Heart left ventricle (tissue), 13 donors: ENCODE data around the gene GNG3.

Experiments
- POLR2A ChIP-seq, 2 donors: fragments of 450-650 bp; IDR thresholded peaks; one replicate each; pipeline ENCODE4 v1.6.1; 2017; ENCODE audit warnings: antibody characterized with exemption in 2 of 2, mild to moderate bottlenecking in 2 of 2, moderate library complexity in 2 of 2
- TF ChIP-seq, protein P1 (sequence below), 12 donors: fragments of 200-600 bp; sonication (generic) in 4 of 12; IDR thresholded peaks; one replicate each; pipeline versions ENCODE4 v1.5.0 to v1.8.0; 2018 to 2022; ENCODE audit warnings: antibody characterized with exemption in 12 of 12, mild to moderate bottlenecking in 5 of 12
- donor health status: ischemic (EF 13 %, LVEDD 7.1; RV severe dilation, severe dysfunction).
- donor health status: DM: no; HTN: yes; CAD: no.
- donor health status: DM: no; HTN: no; CAD: no.
- donor health status: ischemic (EF 25% LVEDD 6.9; RV normal size, moderate dysfunction).
- donor health status: ischemic (EF 25% LVEDD 5.7; RV mildly dilated, moderate dysfunction).
- donor health status: ischemic (EF 35%, LVEDD 5.7; RV mildly dilated, moderate dysfunction).
- donor health status: nonischemic (EF 11% LVEDD 7.7; RV severe dilation, severe dysfunction).
- donor health status: DM: yes; HTN: yes; CAD: no.
- donor health status: PGD.
- donor health status: ischemic (EF 29% LVEDD 5.4; RV normal size, mild dysfunction).
- donor health status: nonischemic (EF 23%, LVEDD 6.1; RV moderate dilation, normal function).

DNA sequence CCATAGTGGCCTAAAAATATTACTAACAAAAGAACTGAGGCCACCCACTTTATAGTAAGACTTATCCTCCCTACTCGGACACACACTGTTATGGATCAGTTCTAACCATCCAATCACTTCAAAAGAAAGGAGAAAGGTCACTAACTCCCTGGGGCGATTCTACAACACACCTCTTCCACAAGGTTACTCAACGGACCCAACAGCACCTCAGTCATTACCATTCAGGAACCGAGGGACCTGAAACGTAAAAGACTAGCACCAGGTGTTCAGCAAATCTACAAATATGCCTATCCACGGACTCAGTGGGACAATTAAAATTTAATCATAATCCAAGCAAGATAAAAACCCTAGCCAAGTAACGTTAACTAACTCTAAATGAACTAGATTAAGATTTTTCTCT lies 18.2 kb downstream of the GNG3 start:
- no peak for TF ChIP-seq POLR2A (IDR thresholded peaks at IDR 0.05)
- TF ChIP-seq, protein P1, sequence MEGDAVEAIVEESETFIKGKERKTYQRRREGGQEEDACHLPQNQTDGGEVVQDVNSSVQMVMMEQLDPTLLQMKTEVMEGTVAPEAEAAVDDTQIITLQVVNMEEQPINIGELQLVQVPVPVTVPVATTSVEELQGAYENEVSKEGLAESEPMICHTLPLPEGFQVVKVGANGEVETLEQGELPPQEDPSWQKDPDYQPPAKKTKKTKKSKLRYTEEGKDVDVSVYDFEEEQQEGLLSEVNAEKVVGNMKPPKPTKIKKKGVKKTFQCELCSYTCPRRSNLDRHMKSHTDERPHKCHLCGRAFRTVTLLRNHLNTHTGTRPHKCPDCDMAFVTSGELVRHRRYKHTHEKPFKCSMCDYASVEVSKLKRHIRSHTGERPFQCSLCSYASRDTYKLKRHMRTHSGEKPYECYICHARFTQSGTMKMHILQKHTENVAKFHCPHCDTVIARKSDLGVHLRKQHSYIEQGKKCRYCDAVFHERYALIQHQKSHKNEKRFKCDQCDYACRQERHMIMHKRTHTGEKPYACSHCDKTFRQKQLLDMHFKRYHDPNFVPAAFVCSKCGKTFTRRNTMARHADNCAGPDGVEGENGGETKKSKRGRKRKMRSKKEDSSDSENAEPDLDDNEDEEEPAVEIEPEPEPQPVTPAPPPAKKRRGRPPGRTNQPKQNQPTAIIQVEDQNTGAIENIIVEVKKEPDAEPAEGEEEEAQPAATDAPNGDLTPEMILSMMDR (IDR thresholded peaks at IDR 0.05), result no peak
